Testis (tissue), 2 donors: ENCODE measurements around the gene HTT.

Experiments used
- POLR2A ChIP-seq: fragments of 450-650 bp; IDR thresholded peaks from one replicate; pipeline ENCODE4 v1.6.1; 2017; ENCODE audit warnings: antibody characterized with exemption, mild to moderate bottlenecking, moderate library complexity
- TF ChIP-seq, protein P1 (sequence below), 3 experiments: fragments of 450-650 bp in 2 of 3; fragments of 200-600 bp in 1 of 3; sonication (generic) in 1 of 3; IDR thresholded peaks; one replicate each; pipeline ENCODE4 v1.5.1; 2016 to 2019; ENCODE audit warnings: antibody characterized with exemption in 3 of 3, mild to moderate bottlenecking in 2 of 3, moderate library complexity in 1 of 3

GRCh38 chr4:3243136-3243780 is 168.8 kb downstream of the HTT start:
- TF ChIP-seq, protein P1, sequence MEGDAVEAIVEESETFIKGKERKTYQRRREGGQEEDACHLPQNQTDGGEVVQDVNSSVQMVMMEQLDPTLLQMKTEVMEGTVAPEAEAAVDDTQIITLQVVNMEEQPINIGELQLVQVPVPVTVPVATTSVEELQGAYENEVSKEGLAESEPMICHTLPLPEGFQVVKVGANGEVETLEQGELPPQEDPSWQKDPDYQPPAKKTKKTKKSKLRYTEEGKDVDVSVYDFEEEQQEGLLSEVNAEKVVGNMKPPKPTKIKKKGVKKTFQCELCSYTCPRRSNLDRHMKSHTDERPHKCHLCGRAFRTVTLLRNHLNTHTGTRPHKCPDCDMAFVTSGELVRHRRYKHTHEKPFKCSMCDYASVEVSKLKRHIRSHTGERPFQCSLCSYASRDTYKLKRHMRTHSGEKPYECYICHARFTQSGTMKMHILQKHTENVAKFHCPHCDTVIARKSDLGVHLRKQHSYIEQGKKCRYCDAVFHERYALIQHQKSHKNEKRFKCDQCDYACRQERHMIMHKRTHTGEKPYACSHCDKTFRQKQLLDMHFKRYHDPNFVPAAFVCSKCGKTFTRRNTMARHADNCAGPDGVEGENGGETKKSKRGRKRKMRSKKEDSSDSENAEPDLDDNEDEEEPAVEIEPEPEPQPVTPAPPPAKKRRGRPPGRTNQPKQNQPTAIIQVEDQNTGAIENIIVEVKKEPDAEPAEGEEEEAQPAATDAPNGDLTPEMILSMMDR (IDR thresholded peaks at IDR 0.05), result no peak
- no peak for TF ChIP-seq POLR2A
